ENCODE measurements around the gene LMNA.

LMNA gene

DNA sequence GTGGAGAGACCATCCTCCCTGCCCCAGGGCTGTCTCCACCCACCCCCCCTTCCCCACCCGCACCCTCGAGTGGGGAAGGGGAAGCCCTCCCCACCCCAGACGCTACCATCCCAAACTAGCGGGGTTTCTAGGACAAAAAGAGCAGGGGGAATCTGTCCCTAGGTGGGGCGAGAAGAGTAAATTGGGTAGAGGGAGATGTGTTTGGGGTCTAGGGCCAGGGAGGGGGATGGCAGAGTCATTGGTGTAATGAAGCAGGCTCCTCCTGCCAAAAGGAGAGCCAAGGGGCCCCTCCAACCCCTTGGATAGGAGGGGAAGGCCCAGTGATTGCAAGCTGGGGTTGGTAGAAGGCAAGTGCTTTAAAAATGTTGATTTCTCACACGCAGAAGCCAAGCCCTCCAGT is 42.3 kb upstream of the LMNA start:
- H3K27me3 ChIP-seq (ENCODE audit: insufficient read depth, low read length, poor library complexity, severe bottlenecking): no peaks in the 10 kb centered on the region
- H3F3A ChIP-seq (ENCODE audit: low read depth): peaks cover 3% of the 10 kb centered on the region
- no peak overlapping the region for H3K9ac ChIP-seq (ENCODE audit: low read depth, low read length, poor library complexity, severe bottlenecking)
- peaks cover 14% of the 10 kb centered on the region; the same call in 1 of the 2 replicates for H3K36me3 ChIP-seq (ENCODE audit: insufficient read depth, low read length)
- H4K20me1 ChIP-seq (ENCODE audit: insufficient read depth, low read length, poor library complexity, severe bottlenecking): peaks cover 18% of the 10 kb centered on the region
- no peaks in the 10 kb centered on the region for H3K9me2 ChIP-seq (replicated peaks; ENCODE audit: low read depth, low read length)
- H3K4me1 ChIP-seq (ENCODE audit: insufficient read depth, low read length, poor library complexity, severe bottlenecking): peaks cover 10% of the 10 kb centered on the region
- no peaks in the 10 kb centered on the region for H3K9me3 ChIP-seq (ENCODE audit: insufficient read depth, low read depth, low read length)
- peaks cover 10% of the 10 kb centered on the region; the same call in 1 of the 2 replicates for H3K79me2 ChIP-seq (ENCODE audit: insufficient read depth, low read length)
- TF ChIP-seq EZH2phosphoT487 (IDR thresholded peaks at IDR 0.05; ENCODE audit: borderline replicate concordance): no peak
- TF ChIP-seq, protein P1, sequence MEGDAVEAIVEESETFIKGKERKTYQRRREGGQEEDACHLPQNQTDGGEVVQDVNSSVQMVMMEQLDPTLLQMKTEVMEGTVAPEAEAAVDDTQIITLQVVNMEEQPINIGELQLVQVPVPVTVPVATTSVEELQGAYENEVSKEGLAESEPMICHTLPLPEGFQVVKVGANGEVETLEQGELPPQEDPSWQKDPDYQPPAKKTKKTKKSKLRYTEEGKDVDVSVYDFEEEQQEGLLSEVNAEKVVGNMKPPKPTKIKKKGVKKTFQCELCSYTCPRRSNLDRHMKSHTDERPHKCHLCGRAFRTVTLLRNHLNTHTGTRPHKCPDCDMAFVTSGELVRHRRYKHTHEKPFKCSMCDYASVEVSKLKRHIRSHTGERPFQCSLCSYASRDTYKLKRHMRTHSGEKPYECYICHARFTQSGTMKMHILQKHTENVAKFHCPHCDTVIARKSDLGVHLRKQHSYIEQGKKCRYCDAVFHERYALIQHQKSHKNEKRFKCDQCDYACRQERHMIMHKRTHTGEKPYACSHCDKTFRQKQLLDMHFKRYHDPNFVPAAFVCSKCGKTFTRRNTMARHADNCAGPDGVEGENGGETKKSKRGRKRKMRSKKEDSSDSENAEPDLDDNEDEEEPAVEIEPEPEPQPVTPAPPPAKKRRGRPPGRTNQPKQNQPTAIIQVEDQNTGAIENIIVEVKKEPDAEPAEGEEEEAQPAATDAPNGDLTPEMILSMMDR (conservative IDR thresholded peaks at IDR 0.05; ENCODE audit: low read length): no peak
- H3K4me2 ChIP-seq (ENCODE audit: low read depth, low read length, poor library complexity, severe bottlenecking): no peak overlapping the region
- H2AFZ ChIP-seq (ENCODE audit: low read length): no peak overlapping the region
- no peak overlapping the region for H3K4me3 ChIP-seq (ENCODE audit: low read length, poor library complexity, severe bottlenecking)

DNA sequence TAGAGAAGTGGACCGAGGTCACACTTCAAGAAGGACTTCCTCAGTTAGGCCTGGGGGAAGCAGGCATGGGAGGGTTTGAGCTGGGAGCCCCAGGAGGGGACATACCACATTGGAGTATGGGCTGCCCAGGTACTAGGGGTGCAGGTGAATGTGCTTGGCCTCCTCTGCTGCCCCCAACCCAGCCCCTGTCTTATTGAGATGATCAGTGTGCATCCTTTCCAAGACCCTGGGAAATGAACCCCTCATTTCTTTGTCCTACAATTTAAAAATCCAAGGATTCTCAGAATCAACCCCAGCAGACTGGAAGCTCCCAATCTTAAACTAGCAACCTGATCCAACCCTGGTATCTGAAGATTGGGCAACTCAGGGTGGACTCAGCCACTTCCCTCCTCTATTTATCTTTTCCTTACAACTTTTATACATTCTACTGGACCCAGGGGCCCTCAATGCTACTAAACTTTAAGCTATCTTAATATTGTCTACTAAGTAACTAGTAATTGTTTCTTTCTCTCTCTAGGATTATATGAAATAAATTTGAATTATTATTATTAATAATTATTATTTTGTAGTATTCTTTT is 41.3 kb upstream of the LMNA start:
- H3K4me2 ChIP-seq (ENCODE audit: low read depth, low read length, poor library complexity, severe bottlenecking): no peak overlapping the region
- H3K4me1 ChIP-seq (ENCODE audit: insufficient read depth, low read length, poor library complexity, severe bottlenecking): peaks cover 14% of the 10 kb centered on the region
- H2AFZ ChIP-seq (ENCODE audit: low read length): no peak overlapping the region
- peaks cover 27% of the 10 kb centered on the region for H4K20me1 ChIP-seq (ENCODE audit: insufficient read depth, low read length, poor library complexity, severe bottlenecking)
- peaks cover 3% of the 10 kb centered on the region for H3F3A ChIP-seq (ENCODE audit: low read depth)
- H3K36me3 ChIP-seq (ENCODE audit: insufficient read depth, low read length): peaks cover 18% of the 10 kb centered on the region; the same call in 1 of the 2 replicates
- no peaks in the 10 kb centered on the region for H3K9me2 ChIP-seq (replicated peaks; ENCODE audit: low read depth, low read length)
- no peaks in the 10 kb centered on the region for H3K9me3 ChIP-seq (ENCODE audit: insufficient read depth, low read depth, low read length)
- H3K4me3 ChIP-seq (ENCODE audit: low read length, poor library complexity, severe bottlenecking): no peak overlapping the region
- H3K27me3 ChIP-seq (ENCODE audit: insufficient read depth, low read length, poor library complexity, severe bottlenecking): no peaks in the 10 kb centered on the region
- no peak overlapping the region for H3K9ac ChIP-seq (ENCODE audit: low read depth, low read length, poor library complexity, severe bottlenecking)
- H3K79me2 ChIP-seq (ENCODE audit: insufficient read depth, low read length): peaks cover 19% of the 10 kb centered on the region; the same call in 1 of the 2 replicates
- TF ChIP-seq EZH2phosphoT487 (IDR thresholded peaks at IDR 0.05; ENCODE audit: borderline replicate concordance): no peak
- TF ChIP-seq, protein P1 (conservative IDR thresholded peaks at IDR 0.05; ENCODE audit: low read length): no peak

DNA sequence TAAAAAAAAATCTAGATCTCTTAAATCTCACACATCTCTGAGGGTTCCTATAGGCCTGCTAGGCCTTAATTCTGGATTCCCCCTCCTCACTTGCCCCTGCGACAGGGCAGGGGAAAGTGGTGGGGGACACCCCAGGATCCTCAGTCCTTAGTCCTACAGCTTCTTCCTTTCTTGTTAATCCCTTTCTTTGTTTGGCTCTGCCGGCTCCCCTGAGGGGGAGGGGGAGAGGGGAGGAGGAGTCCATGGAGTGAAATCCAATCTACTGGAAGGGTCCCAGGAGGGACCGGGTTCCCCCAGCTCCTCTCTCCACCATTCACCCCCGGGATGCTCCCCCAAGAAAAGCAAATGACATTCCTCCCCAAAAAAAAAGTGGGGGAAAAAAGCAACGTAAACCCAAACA is 40.8 kb upstream of the LMNA start:
- Histone ChIP-seq H3K4me1 (ENCODE audit: insufficient read depth, low read length, poor library complexity, severe bottlenecking) (peaks cover 18% of the 10 kb centered on the region), H2AFZ (ENCODE audit: low read length) (no peak overlapping the region), H3K4me3 (ENCODE audit: low read length, poor library complexity, severe bottlenecking) (no peak overlapping the region), H3K4me2 (ENCODE audit: low read depth, low read length, poor library complexity, severe bottlenecking) (no peak overlapping the region), H3F3A (ENCODE audit: low read depth) (peaks cover 3% of the 10 kb centered on the region), H3K9me3 (ENCODE audit: insufficient read depth, low read depth, low read length) (no peaks in the 10 kb centered on the region), H3K9me2 (replicated peaks; ENCODE audit: low read depth, low read length) (no peaks in the 10 kb centered on the region), H3K9ac (ENCODE audit: low read depth, low read length, poor library complexity, severe bottlenecking) (no peak overlapping the region), H3K27me3 (ENCODE audit: insufficient read depth, low read length, poor library complexity, severe bottlenecking) (no peaks in the 10 kb centered on the region), H3K36me3 (ENCODE audit: insufficient read depth, low read length) (peaks cover 18% of the 10 kb centered on the region; the same call in 1 of the 2 replicates), H4K20me1 (ENCODE audit: insufficient read depth, low read length, poor library complexity, severe bottlenecking) (peaks cover 27% of the 10 kb centered on the region), H3K79me2 (ENCODE audit: insufficient read depth, low read length) (peaks cover 25% of the 10 kb centered on the region; the same call in 1 of the 2 replicates)
- TF ChIP-seq, protein P1 (conservative IDR thresholded peaks at IDR 0.05; ENCODE audit: low read length): no peak
- TF ChIP-seq EZH2phosphoT487 (IDR thresholded peaks at IDR 0.05; ENCODE audit: borderline replicate concordance): no peak

Measured in Loucy (cell line).